ENCODE results near the gene PNKP.
"Not testable (repeated sequence)": the region's sequence is repeated elsewhere in the genome, so short reads cannot be mapped to it uniquely, and the experiment has no call there.

The PNKP gene

DNA sequence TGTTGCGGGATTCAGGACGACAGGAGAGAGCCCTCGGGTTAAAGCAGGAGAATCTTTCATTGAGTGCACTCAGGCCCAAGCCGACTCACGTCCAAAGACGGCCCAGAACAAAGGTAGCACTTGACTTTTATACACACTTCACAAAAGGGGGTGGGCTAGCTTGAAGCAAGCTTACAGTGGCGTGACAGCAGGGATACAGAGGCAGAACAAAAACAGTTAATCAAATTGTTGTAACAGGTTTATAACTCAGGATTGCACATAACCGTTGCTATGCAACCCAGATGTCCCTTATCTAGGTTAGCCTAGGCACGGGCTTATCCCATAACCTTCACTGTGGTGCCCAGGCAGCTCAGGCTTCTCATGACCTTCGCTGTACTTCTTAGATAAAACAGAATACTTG lies 47.3 kb downstream of the PNKP start:
- H3K4me3 ChIP-seq (ENCODE audit: insufficient read depth, low read length, poor library complexity, severe bottlenecking), result no peak overlapping the region
- no peaks in the 10 kb centered on the region for H3K36me3 ChIP-seq (ENCODE audit: low read length)
- H4K20me1 ChIP-seq (ENCODE audit: low read depth, low read length), result no peaks in the 10 kb centered on the region
- H3K27me3 ChIP-seq (ENCODE audit: low read length), result no peaks in the 10 kb centered on the region
- no peak overlapping the region for H3K4me2 ChIP-seq (ENCODE audit: low read depth, low read length, poor library complexity, severe bottlenecking)
- no peak for TF ChIP-seq EZH2phosphoT487 (conservative IDR thresholded peaks at IDR 0.05; ENCODE audit: low read length)
- TF ChIP-seq, protein P1, sequence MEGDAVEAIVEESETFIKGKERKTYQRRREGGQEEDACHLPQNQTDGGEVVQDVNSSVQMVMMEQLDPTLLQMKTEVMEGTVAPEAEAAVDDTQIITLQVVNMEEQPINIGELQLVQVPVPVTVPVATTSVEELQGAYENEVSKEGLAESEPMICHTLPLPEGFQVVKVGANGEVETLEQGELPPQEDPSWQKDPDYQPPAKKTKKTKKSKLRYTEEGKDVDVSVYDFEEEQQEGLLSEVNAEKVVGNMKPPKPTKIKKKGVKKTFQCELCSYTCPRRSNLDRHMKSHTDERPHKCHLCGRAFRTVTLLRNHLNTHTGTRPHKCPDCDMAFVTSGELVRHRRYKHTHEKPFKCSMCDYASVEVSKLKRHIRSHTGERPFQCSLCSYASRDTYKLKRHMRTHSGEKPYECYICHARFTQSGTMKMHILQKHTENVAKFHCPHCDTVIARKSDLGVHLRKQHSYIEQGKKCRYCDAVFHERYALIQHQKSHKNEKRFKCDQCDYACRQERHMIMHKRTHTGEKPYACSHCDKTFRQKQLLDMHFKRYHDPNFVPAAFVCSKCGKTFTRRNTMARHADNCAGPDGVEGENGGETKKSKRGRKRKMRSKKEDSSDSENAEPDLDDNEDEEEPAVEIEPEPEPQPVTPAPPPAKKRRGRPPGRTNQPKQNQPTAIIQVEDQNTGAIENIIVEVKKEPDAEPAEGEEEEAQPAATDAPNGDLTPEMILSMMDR (IDR thresholded peaks at IDR 0.05; ENCODE audit: insufficient read depth, low read length, poor library complexity, severe bottlenecking), result no peak
- no peak overlapping the region for H2AFZ ChIP-seq (ENCODE audit: low read depth, low read length, severe bottlenecking)
- H3F3A ChIP-seq (ENCODE audit: insufficient read depth), result peaks cover 25% of the 10 kb centered on the region
- H3K9ac ChIP-seq (ENCODE audit: low read length), result no peak overlapping the region
- H3K9me2 ChIP-seq (replicated peaks; ENCODE audit: insufficient read depth, low read length), result no peaks in the 10 kb centered on the region
- peak overlapping the region; percentile 25; the same call in 1 of the 2 replicates for H3K27ac ChIP-seq (ENCODE audit: low read depth, low read length)
- H3K9me3 ChIP-seq (ENCODE audit: insufficient read depth, low read length), result no peaks in the 10 kb centered on the region
- peaks cover 42% of the 10 kb centered on the region for H3K79me2 ChIP-seq (ENCODE audit: insufficient read depth, low read length)

DNA sequence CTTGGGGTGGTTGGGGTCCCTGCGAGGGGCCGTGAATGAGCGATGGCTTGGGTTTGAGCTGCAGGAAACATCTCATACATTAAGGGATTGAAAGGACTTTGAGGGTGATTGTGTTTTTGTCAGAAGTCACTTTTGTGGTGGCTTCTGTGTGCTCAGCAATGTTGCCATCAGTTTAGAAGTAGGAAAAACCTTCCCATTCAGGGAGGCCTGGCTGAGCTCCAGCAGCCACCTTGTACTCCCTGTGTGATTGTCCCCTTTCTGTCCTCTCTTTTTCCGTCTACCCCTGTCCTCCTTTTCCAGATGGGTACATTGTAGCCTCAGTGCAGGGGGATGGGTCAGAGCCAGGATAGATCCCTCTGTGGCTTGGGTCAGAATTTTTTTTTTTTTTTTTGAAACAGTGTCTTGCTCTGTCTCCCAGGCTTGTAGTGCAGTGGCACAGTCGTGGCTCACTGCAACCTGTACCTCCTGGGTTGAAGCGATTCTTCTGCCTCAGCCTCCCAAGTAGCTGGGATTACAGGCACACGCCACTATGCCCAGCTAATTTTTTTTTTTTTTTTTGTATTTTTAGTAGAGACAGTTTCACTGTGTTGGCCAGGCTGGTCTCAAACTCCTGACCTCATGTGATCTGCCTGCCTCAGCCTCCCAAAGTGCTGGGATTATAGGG lies 47.8 kb downstream of the PNKP start:
- H3K9me3 ChIP-seq (ENCODE audit: insufficient read depth, low read length); H3K27me3 ChIP-seq (ENCODE audit: low read length); H3K36me3 ChIP-seq (ENCODE audit: low read length); H4K20me1 ChIP-seq (ENCODE audit: low read depth, low read length); H3K9me2 ChIP-seq (replicated peaks; ENCODE audit: insufficient read depth, low read length); H2AFZ ChIP-seq (ENCODE audit: low read depth, low read length, severe bottlenecking): not testable (repeated sequence)
- Histone ChIP-seq H3K9ac (ENCODE audit: low read length) (peak overlapping the region; percentile 85), H3F3A (ENCODE audit: insufficient read depth) (peaks cover 28% of the 10 kb centered on the region), H3K4me3 (ENCODE audit: insufficient read depth, low read length, poor library complexity, severe bottlenecking) (peak overlapping the region; percentile 67), H3K79me2 (ENCODE audit: insufficient read depth, low read length) (peaks cover 37% of the 10 kb centered on the region), H3K27ac (ENCODE audit: low read depth, low read length) (peak overlapping the region; percentile 81), H3K4me2 (ENCODE audit: low read depth, low read length, poor library complexity, severe bottlenecking) (peak overlapping the region; percentile 76)

DNA sequence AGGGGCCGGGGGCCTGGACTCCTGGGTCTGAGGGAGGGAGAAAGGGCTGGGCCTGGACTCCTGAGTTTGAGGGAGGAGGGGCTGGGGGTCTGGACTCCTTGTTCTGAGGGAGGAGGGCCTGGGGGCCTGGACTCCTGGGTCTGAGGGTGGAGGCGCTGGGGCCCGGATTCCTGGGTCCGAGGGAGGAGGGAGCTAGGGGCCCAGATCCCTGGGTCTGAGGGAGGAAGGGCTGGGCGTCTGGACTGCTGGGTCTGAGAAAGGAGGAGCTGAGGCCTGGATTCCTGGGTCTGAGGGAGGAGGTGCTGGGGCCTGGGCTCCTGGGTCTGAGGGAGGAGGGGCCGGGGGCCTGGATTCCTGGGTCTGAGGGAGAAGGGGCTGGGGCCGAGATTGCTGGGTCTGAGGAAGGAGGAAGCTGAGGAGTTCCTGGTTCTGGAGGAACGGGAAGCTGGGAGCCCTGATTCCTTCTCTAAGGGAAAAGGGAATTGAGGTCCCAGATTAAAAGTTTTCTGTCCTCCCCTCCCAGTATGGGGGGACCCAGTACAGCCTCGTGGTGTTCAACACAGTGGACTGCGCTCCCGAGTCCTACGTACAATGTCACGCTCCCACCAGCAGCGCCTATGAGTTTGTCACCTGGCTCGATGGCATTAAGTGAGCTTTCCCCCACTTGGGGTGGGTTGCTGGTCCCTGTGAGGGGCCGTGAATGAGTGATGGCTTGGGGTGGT lies 48.6 kb downstream of the PNKP start:
- TF ChIP-seq EZH2phosphoT487 (conservative IDR thresholded peaks at IDR 0.05; ENCODE audit: low read length), result no peak
- TF ChIP-seq, protein P1 (IDR thresholded peaks at IDR 0.05; ENCODE audit: insufficient read depth, low read length, poor library complexity, severe bottlenecking), result no peak
- H3K36me3 ChIP-seq (ENCODE audit: low read length), result no peaks in the 10 kb centered on the region

More for the DNA sequence above, 48.6 kb downstream of the PNKP start:
- Histone ChIP-seq H3K27ac (ENCODE audit: low read depth, low read length) (peak overlapping the region; percentile 81), H4K20me1 (ENCODE audit: low read depth, low read length) (no peaks in the 10 kb centered on the region), H3F3A (ENCODE audit: insufficient read depth) (peaks cover 34% of the 10 kb centered on the region), H3K9me3 (ENCODE audit: insufficient read depth, low read length) (no peaks in the 10 kb centered on the region), H3K9ac (ENCODE audit: low read length) (peak overlapping the region; percentile 85), H3K9me2 (replicated peaks; ENCODE audit: insufficient read depth, low read length) (no peaks in the 10 kb centered on the region), H3K4me3 (ENCODE audit: insufficient read depth, low read length, poor library complexity, severe bottlenecking) (peak overlapping the region; percentile 67), H3K79me2 (ENCODE audit: insufficient read depth, low read length) (peaks cover 29% of the 10 kb centered on the region), H3K4me2 (ENCODE audit: low read depth, low read length, poor library complexity, severe bottlenecking) (peak overlapping the region; percentile 76), H3K27me3 (ENCODE audit: low read length) (no peaks in the 10 kb centered on the region), H2AFZ (ENCODE audit: low read depth, low read length, severe bottlenecking) (no peak overlapping the region)
